Stimulated activated CD8-positive, alpha-beta memory T cell treated with anti-CD3 and anti-CD28 coated beads, Interleukin-7, amount 100 ng/mL, for 48 hours (primary cell): ENCODE measurements around the gene FOXG1.

Experiments used
- DNase-seq, 2 donors: peaks; one replicate each; pipeline ENCODE4 v3.0.0-alpha.2; 2020; ENCODE audit warnings: low read depth in 1 of 2; ENCODE audit errors: extremely low read depth in 1 of 2

FOXG1 gene

GRCh38 chr14:28761438-28762291, 4.9 kb upstream of the FOXG1 start:
- no peak for DNase-seq

DNA sequence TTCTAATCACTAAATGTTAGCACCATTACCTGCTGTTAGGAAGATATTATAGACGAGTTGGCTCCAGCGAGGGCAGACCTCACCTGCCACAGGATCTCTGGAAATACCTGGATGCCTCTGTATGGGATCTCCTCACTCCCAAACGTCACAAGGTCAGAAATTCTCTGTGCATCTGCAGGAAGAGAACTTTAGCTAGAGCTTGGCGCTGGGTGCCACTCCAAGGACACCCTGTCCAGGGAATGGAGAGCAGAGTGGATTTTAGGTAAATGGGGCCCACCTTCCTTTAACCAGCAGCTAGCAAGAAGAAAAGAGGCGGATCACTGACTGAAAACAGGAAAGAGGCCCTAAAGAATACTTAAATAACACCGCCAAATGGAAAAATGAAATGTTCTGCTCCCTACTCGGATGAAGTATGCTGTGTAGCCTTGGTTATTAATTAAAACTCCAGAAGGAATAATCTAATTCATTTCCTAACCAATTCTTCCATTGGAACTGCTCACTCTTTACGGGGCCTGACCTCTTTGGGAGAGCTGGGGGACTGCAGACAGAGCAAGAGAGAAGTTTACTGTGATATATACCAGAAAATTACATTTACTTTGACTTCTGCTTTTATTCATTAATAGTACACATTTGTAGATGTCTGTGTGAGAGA, 4.2 kb upstream of the FOXG1 start:
- DNase-seq, result no peak

- no peak for DNase-seq
Observed at GRCh38 chr14:28762955-28763326, 3.6 kb upstream of the FOXG1 start.

DNA sequence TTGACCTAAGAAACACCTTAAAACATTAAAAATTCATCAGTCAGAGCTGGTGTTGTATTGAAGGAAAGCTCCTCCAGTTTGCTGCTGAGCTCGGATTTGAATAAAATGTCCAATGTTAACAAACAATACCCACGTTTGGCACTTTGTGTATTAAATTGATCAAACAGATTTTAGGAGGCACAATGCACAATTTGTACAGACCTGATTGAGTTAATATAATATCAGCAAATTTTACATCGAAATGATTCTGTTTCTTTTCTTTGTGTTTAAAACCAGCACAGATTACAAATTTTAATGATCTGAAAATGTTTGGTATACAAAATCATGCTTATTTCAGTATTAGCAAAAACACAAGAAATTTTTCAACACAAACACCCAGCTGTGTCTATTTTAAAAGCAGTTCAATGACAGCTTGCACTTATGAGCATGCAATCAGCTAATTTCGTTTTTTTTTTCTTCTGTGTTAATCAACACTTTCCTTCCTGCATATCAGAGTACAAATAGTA, 2.8 kb upstream of the FOXG1 start:
- no peak for DNase-seq

DNA sequence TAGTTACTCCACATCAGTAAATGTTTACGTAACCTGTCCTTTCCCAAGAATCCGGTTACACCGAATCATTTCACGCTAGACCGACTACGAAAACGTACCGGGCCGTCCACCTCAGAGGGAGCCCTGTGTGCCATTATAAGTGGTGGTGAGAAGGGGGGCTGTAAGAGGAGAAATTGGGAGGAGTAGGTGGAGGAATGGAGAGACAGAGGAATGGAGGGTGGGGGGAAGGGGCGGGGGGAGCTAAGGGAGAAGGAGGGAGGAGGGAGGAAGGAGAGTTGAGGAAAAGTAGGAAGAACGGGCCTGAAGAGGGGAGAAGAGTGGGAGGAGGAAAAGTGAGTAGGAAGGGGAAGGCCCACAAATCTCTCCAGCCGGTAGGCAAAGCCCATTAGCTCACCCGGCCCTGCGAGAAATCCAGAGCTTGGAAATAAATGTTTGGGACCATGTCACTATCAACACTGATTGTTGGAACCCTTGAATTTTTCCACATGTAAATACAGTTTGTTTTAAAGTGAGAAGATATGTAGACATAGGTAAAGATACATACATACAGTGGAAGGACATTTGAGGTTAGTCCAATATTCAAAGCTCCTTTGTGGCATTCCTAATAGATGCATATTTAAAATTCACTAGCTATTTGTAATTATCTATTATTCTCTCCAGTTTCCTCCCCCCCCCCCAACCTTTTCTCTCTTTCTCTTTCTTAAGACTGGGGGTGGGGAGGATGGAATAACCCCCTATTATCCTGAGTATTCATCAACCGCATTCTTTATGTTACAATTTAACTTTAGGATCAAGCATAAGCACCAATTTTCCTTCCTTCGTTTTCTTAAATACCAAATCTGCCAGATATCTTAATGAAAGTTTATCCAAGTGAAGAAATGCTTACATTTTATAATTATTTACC, 2.1 kb upstream of the FOXG1 start:
- DNase-seq, result no peak

DNA sequence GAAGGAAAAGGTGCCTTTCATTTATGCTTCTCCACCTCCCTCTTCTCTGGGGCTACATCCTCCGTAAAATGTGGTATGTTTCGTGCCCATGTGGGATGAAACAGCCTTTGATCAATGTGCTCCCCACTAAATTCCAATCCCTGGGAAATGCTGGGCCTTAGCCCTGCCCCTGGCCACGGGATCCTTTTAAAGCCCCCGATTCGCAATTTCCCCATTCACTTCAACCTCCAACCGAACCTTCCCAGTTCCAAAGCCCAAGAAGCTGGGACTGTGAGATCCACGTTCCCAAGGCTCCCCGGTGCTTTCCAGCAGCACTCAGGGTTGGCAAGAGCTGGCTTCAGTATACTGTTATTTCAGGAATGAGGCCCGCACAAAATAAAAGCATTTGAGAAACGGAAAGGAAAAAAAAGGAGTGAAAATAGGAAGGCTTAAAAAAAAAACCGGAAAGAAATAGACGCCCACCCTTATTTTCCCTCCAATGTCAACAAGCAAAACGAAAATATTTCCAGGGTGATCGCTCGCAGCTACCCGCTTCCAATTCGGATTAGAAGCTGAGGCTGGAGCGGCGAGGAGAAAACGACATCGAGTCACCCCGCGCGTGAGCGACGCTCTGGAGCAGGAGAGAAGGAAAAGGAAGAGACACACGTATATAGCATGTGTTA, 1.3 kb upstream of the FOXG1 start:
- DNase-seq, result no peak

- no peak for DNase-seq
Observed at GRCh38 chr14:28765831-28766468, 637 bp upstream of the FOXG1 start.

DNA sequence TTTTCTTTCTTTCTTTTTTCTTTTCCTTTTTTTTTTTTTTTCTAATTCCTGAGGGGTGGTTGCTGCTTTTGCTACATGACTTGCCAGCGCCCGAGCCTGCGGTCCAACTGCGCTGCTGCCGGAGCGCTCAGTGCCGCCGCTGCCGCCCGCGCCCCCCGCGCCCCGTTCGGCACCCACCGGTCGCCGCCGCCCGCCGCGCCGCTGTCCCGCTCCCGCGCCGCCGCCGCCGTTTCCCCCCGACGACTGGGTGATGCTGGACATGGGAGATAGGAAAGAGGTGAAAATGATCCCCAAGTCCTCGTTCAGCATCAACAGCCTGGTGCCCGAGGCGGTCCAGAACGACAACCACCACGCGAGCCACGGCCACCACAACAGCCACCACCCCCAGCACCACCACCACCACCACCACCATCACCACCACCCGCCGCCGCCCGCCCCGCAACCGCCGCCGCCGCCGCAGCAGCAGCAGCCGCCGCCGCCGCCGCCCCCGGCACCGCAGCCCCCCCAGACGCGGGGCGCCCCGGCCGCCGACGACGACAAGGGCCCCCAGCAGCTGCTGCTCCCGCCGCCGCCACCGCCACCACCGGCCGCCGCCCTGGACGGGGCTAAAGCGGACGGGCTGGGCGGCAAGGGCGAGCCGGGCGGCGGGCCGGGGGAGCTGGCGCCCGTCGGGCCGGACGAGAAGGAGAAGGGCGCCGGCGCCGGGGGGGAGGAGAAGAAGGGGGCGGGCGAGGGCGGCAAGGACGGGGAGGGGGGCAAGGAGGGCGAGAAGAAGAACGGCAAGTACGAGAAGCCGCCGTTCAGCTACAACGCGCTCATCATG, 654 bp downstream of the FOXG1 start:
- DNase-seq, result no peak

DNA sequence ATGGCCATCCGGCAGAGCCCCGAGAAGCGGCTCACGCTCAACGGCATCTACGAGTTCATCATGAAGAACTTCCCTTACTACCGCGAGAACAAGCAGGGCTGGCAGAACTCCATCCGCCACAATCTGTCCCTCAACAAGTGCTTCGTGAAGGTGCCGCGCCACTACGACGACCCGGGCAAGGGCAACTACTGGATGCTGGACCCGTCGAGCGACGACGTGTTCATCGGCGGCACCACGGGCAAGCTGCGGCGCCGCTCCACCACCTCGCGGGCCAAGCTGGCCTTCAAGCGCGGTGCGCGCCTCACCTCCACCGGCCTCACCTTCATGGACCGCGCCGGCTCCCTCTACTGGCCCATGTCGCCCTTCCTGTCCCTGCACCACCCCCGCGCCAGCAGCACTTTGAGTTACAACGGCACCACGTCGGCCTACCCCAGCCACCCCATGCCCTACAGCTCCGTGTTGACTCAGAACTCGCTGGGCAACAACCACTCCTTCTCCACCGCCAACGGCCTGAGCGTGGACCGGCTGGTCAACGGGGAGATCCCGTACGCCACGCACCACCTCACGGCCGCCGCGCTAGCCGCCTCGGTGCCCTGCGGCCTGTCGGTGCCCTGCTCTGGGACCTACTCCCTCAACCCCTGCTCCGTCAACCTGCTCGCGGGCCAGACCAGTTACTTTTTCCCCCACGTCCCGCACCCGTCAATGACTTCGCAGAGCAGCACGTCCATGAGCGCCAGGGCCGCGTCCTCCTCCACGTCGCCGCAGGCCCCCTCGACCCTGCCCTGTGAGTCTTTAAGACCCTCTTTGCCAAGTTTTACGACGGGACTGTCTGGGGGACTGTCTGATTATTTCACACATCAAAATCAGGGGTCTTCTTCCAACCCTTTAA, 1.5 kb downstream of the FOXG1 start:
- DNase-seq, result no peak

- no peak for DNase-seq
Observed at GRCh38 chr14:28769276-28769880, 2.8 kb downstream of the FOXG1 start.

- DNase-seq, result no peak
Observed at GRCh38 chr14:28770061-28770460, 3.5 kb downstream of the FOXG1 start.

DNA sequence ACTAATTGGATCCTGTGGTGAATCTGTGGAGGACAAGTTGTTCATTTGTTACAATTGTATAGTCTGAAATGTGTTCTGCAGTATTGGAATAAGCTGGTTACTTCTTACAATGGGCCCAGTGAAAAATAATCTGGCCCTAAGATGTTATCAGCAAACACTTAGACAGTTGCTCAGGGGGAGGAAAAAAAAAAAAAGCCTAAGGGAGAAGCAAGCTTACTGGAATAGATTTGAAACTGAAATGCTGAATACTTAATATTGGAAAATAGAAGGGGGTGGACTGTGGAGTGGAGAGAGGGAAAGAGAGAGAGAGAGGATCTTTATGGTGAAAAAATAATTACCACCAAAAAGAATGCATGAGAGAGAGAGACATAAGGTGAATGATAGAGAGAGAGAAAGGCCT, 4.0 kb downstream of the FOXG1 start:
- no peak for DNase-seq

GRCh38 chr14:28771168-28771567, 4.6 kb downstream of the FOXG1 start:
- no peak for DNase-seq

- no peak for DNase-seq
Observed at GRCh38 chr14:28772613-28773012, 6.0 kb downstream of the FOXG1 start.

DNA sequence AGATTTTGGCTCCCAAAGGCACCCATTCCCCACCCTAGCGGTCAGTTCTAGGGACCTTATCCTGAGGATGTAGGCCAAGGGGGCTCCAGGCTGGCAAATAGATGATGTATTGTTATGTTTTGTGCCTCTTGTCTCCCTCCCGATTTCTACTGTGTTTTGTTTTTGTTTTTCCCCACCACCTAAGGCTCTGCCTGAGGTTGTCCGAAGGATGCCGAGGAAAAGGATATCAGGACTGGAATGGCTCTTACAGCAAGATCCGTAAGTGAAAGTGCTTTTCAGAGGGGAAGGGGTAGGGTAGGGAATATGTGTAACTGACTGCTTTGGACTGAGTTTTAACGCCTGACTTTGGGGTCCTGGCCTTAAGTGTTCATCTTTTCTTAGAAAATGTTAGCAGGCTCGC, 6.6 kb downstream of the FOXG1 start:
- DNase-seq, result no peak

DNA sequence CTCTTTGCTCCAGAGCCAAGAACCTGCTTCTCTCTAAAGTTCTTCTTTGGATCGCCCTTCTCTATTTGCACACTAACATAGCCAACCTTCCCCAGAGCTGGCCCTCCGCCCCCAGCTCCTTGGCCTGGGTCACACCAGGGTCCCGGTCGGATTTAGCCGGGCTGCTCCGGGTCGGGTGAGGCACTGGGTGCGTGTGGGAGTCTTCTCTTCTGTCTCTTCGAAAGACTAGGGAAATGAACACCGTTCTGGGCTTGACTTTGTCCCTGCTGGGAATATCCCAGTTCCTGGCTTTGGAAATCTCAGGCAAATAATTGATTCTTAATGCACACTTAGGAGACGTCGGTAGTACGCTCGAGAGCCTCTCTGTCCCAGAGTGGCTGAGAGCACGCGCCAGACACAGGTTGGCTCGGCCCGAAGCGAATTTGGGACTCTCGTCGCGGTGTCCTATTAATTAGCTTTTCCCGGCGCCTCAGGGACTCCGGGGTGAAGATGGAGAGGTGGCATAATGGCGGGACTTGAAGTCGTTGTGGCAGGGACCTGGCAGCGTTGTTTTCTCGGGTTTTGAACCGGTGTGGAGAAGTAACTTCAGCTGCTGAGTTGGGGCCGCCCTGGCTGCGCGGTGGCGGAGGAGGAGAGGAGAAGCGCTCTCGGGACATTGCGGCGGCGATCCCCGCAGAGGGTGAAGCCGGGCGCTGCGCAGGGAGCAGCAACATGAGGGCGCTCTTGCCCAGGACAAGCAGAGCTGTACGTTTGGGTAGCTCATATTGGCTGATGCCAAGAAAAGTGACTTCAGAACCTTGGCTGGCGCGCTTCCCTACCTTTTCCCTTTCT, 7.5 kb downstream of the FOXG1 start:
- no peak for DNase-seq
